K562 (cell line): ENCODE results near the gene ASMTL. TPM values are rescaled to one million over a fixed set of nuclear protein-coding genes. Genes with fewer than 3 reads are reported as not detected.

ENCODE experiments used
- ATAC-seq: fragments of 200-7000 bp; cut with Tn5 transposase; 3 replicates; pipeline ENCODE4 v1.9.1; 2020; ENCODE audit warnings: moderate library complexity
- BruUV-seq: library from RNA; stranded (reverse); fragments of 400-500 nt; replicated peaks from 2 replicates; lab custom pipeline; 2021; lab: Mats Ljungman, UMichigan
- CTCF ChIA-PET: fragments of 300-600 bp; formaldehyde crosslinking; extraction: SDS; loops from one replicate; lab custom pipeline; 2021; ENCODE audit warnings: low intra/inter-chr PET ratio; lab: Yijun Ruan, JAX
- POLR2A ChIA-PET: fragments of 300-600, 350-650 bp; sonication (Branson Sonifier 250); formaldehyde crosslinking; extraction: SDS; loops from one replicate; lab custom pipeline; 2021; ENCODE audit warnings: antibody characterized with exemption, inconsistent platforms; lab: Yijun Ruan, JAX
- DNase-seq, 4 experiments: peaks; one replicate each; pipeline versions ENCODE4 v3.0.0 to v3.0.0-alpha.2; 2011 to 2018; ENCODE audit warnings: low spot score in 3 of 4, mixed read lengths in 3 of 4; ENCODE audit errors: extremely low read depth in 1 of 4
- FAIRE-seq: peaks from 2 replicates; lab custom pipeline; 2011; peaks lifted over from hg19 to GRCh38; lab: Jason Lieb, UNC
- H2AFZ ChIP-seq: 2 replicates; pipeline ENCODE4 v1.6.0; 2011; ENCODE audit warnings: low read depth, low read length, control low read depth, inconsistent platforms
- H3K27ac ChIP-seq: fragments of 200-600 bp; 3 replicates; pipeline ENCODE4 v1.8.0; 2011; ENCODE audit warnings: low read depth, mild to moderate bottlenecking, control low read depth, inconsistent platforms, low read length, moderate library complexity, mixed read lengths; ENCODE audit errors: extremely low read depth
- H3K27me3 ChIP-seq, 2 experiments: fragments of 300-600 bp in 1 of 2; 2 replicates in 1 of 2; 3 replicates in 1 of 2; pipeline versions ENCODE4 v1.6.0 to v1.8.0; 2011; ENCODE audit warnings: inconsistent platforms in 2 of 2, low read length in 2 of 2, mild to moderate bottlenecking in 1 of 2, mixed read lengths in 1 of 2, moderate library complexity in 1 of 2; ENCODE audit not compliant: control insufficient read depth in 2 of 2, insufficient read depth in 2 of 2
- H3K36me3 ChIP-seq: fragments of 300-600 bp; 3 replicates; pipeline ENCODE4 v1.8.0; 2011; ENCODE audit warnings: mild to moderate bottlenecking, low read length, inconsistent platforms; ENCODE audit not compliant: control insufficient read depth, insufficient read depth
- H3K4me1 ChIP-seq, 2 experiments: fragments of 200-600 bp in 1 of 2; replicated peaks in 1 of 2; 2 replicates in 1 of 2; 3 replicates in 1 of 2; pipeline versions ENCODE4 v1.5.1 to v1.8.0; 2011; ENCODE audit warnings: inconsistent platforms in 2 of 2, low read length in 2 of 2, mild to moderate bottlenecking in 1 of 2, mixed read lengths in 1 of 2, moderate library complexity in 1 of 2; ENCODE audit not compliant: control insufficient read depth in 2 of 2, insufficient read depth in 2 of 2
- H3K4me2 ChIP-seq: 2 replicates; pipeline ENCODE4 v1.6.1; 2011; ENCODE audit warnings: low read length, control low read depth, inconsistent platforms, mixed read lengths; ENCODE audit not compliant: insufficient read depth
- H3K4me3 ChIP-seq: fragments of 200-600 bp; sonication (generic), shearing (Covaris generic); 2 replicates; pipeline ENCODE4 v1.5.1; 2016; ENCODE audit warnings: control low read depth, inconsistent platforms
- H3K79me2 ChIP-seq: fragments of 200-600 bp; 3 replicates; pipeline ENCODE4 v1.8.0; 2011; ENCODE audit warnings: low read length, inconsistent platforms; ENCODE audit not compliant: control insufficient read depth, insufficient read depth
- H3K9ac ChIP-seq, 2 experiments: 2 replicates each; pipeline versions ENCODE4 v1.6.0 to v1.6.1; 2011; ENCODE audit warnings: low read depth in 2 of 2, low read length in 2 of 2, control low read depth in 1 of 2, inconsistent platforms in 1 of 2, mild to moderate bottlenecking in 1 of 2, mixed read lengths in 1 of 2; ENCODE audit not compliant: insufficient read depth in 1 of 2
- H3K9me1 ChIP-seq: one replicate; pipeline ENCODE4 v1.6.0; 2011; ENCODE audit warnings: inconsistent platforms, mild to moderate bottlenecking, low read length, moderate library complexity; ENCODE audit not compliant: control insufficient read depth, insufficient read depth
- H3K9me3 ChIP-seq: replicated peaks from 2 replicates; pipeline ENCODE4 v1.5.1; 2011; ENCODE audit warnings: low read depth, low read length, inconsistent platforms; ENCODE audit not compliant: control insufficient read depth, insufficient read depth
- H4K20me1 ChIP-seq: replicated peaks from 2 replicates; pipeline ENCODE4 v1.6.1; 2011; ENCODE audit warnings: low read length, inconsistent platforms, mixed read lengths; ENCODE audit not compliant: control insufficient read depth, insufficient read depth
- ARID2 ChIP-seq: fragments of 450-650 bp; IDR thresholded peaks from 2 replicates; pipeline ENCODE4 v1.6.1; 2017; ENCODE audit warnings: antibody characterized with exemption, mild to moderate bottlenecking
- HCFC1 ChIP-seq: IDR thresholded peaks from 2 replicates; pipeline ENCODE4 v1.6.1; 2012; ENCODE audit warnings: low read depth, low read length, improper control_type of control experiment
- WGBS: fragments of 100-300 bp; shearing (Covaris generic); methylation state at CpG from one replicate; pipeline ENCODE4 v1.1.6; 2016; ENCODE audit warnings: low coverage, mixed read lengths; ENCODE audit not compliant: insufficient coverage; ENCODE audit errors: missing lambda C conversion rate; 5-methylcytosine and 5-hydroxymethylcytosine counted together
- in situ Hi-C: fragments of 300-500 bp; cut with MboI; formaldehyde crosslinking; loops from 4 replicates; pipeline ENCODE4 v1.15.0; 2018; ENCODE audit warnings: inconsistent platforms, mixed read lengths
- intact Hi-C: fragments of 100-400 bp; cut with micrococcal nuclease; formaldehyde crosslinking; loops from 2 replicates; pipeline ENCODE4 v1.14.2; 2022
- polyA plus RNA-seq, 8 experiments: library from polyadenylated mRNA; depleted of rRNA in 4 of 8; stranded (reverse) in 5 of 8; unstranded in 3 of 8; fragments of >200 nt; fragmentation: Nextera tagmentation in 2 of 8; fragmentation: Illumina TruSeq in 1 of 8; extraction: Ambion mirVana in 2 of 8; extraction: Trizol in 1 of 8; gene quantifications; 2 replicates each; pipeline versions ENCODE4 v1.2.1 to v1.2.3, GENCODE V29; 2011 to 2014; ENCODE audit warnings: inconsistent platforms in 1 of 8, missing spikeins in 1 of 8
- total RNA-seq, 7 experiments: library from RNA; depleted of rRNA in 6 of 7; stranded (reverse); fragments of >200 nt in 6 of 7; fragmentation: Illumina TruSeq in 2 of 7; extraction: Trizol in 2 of 7; gene quantifications; 2 replicates each; pipeline versions ENCODE4 v1.2.1 to v1.2.3, GENCODE V29; 2011 to 2021; ENCODE audit warnings: low replicate concordance in 1 of 7
- TF ChIP-seq, protein P1 (sequence below): sonication (generic); IDR thresholded peaks from 2 replicates; pipeline ENCODE4 v1.6.1; 2016

Gene ASMTL
- total and polyA plus RNA-seq, 9 of the 15 experiments (the other 6 are each of a cell fraction or from before 2014, with no cell fraction given) = 0.56 to 20.6 (median 7.6) TPM

DNA sequence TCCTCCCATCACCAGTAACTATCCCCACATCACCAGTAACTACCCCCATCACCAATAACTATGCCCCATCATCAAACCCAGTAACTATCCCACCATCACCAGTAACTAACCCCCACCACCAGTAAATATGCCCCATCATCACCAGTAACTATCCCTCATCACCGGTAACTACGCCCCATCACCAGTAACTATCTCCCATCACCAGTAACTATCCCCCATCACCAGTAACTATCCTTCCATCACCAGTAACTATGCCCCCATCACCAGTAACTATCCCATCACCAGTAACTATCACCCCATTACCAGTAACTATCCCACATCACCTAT is 2.9 kb downstream of the ASMTL start:
- ChIA-PET POLR2A (no interaction called here), CTCF (no interaction called here)
- peaks cover 16% of the 10 kb centered on the region for H3K79me2 ChIP-seq
- peaks cover 0 to 13% of the 10 kb centered on the region in 2 experiments; a peak in 2 of 5 replicates for H3K4me1 ChIP-seq
- no peak overlapping the region for H3K27ac ChIP-seq
- ATAC-seq (no peak), DNase-seq (no peak), FAIRE-seq (no peak)
- no peak overlapping the region for H2AFZ ChIP-seq
- no peaks in the 10 kb centered on the region for H3K27me3 ChIP-seq
- H3K9me3 ChIP-seq = no peaks in the 10 kb centered on the region; the same call in 1 of the 2 replicates
- no peak overlapping the region for H3K4me2 ChIP-seq
- H3K4me3 ChIP-seq = no peak overlapping the region
- no peaks in the 10 kb centered on the region for H4K20me1 ChIP-seq
- H3K9ac ChIP-seq = no peak overlapping the region
- H3K9me1 ChIP-seq = no peaks in the 10 kb centered on the region
- intact Hi-C loops = loop anchor here (5.0 kb wide), 1 partner anchor 88 kb away; the partner anchor contains the start of gene P2RY8
- in situ Hi-C loops = loop anchor here (25.0 kb wide), 1 partner anchor 1163 kb away; no protein-coding TSS in a partner anchor
- no TSS peak for BruUV-seq
- WGBS = no CpG with 5 or more reads among the region's 2 CpGs
- 0 out of 3 replicates have a peak, but pooled peaks cover 2% of the 10 kb centered on the region for H3K36me3 ChIP-seq
- TF ChIP-seq HCFC1 (no peak), ARID2 (no peak)
- TF ChIP-seq, protein P1, sequence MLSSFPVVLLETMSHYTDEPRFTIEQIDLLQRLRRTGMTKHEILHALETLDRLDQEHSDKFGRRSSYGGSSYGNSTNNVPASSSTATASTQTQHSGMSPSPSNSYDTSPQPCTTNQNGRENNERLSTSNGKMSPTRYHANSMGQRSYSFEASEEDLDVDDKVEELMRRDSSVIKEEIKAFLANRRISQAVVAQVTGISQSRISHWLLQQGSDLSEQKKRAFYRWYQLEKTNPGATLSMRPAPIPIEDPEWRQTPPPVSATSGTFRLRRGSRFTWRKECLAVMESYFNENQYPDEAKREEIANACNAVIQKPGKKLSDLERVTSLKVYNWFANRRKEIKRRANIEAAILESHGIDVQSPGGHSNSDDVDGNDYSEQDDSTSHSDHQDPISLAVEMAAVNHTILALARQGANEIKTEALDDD = peak; percentile 95
